Ovary (tissue), 3 donors: ENCODE measurements around the gene SLC22A3.

ENCODE experiments used
- EP300 ChIP-seq: sonication (generic); formaldehyde crosslinking; IDR thresholded peaks from one replicate; pipeline ENCODE4 v1.6.1; 2017; ENCODE audit warnings: antibody characterized with exemption
- POLR2A ChIP-seq: fragments of 450-650 bp; IDR thresholded peaks from one replicate; pipeline ENCODE4 v1.6.1; 2017; ENCODE audit warnings: antibody characterized with exemption, mild to moderate bottlenecking, moderate library complexity
- TF ChIP-seq, protein P1 (sequence below), 3 donors: fragments of 450-650 bp in 2 of 3; fragments of 200-600 bp in 1 of 3; IDR thresholded peaks; one replicate each; pipeline versions ENCODE4 v1.5.1 to v1.8.0; 2016 to 2022; ENCODE audit warnings: antibody characterized with exemption in 3 of 3, mild to moderate bottlenecking in 1 of 3
- donor health status: DM: no; HTN: no; CAD: no.

DNA sequence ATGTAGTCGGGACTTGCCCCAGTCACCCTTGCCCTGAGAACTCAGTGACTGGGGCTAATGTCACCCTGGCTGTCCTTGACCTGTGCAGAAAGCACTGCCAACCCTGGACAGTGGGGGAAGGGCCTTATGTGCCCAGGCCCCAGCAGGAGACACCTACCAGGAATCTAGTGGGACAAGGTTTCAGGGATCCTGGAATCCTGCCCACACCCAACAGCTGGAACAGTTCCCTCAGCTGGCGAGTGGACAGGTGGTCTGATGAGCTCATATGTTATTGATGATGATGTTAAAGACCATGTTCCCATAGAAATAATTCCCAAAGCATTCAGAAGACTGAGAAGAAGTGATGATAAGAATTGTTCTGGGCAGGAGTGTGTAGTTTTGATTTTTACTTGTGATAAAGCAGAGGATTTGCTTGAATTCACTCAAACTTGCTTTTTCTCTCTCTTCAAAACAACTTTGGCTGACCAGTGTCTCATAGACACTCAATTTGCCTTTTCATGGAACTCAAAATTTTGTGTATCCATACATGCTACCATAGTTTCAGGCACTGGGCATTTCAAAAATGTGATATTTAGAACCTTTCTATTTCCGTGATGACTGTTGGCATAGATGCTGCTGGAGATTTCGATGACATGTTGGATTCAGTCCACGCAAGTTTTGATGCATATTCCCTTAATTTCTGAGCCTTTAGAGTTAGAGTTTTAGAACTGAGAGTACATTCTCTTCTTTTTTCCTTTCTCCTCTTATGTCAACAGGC, 79.3 kb downstream of the SLC22A3 start:
- no peak for TF ChIP-seq EP300
- TF ChIP-seq, protein P1, sequence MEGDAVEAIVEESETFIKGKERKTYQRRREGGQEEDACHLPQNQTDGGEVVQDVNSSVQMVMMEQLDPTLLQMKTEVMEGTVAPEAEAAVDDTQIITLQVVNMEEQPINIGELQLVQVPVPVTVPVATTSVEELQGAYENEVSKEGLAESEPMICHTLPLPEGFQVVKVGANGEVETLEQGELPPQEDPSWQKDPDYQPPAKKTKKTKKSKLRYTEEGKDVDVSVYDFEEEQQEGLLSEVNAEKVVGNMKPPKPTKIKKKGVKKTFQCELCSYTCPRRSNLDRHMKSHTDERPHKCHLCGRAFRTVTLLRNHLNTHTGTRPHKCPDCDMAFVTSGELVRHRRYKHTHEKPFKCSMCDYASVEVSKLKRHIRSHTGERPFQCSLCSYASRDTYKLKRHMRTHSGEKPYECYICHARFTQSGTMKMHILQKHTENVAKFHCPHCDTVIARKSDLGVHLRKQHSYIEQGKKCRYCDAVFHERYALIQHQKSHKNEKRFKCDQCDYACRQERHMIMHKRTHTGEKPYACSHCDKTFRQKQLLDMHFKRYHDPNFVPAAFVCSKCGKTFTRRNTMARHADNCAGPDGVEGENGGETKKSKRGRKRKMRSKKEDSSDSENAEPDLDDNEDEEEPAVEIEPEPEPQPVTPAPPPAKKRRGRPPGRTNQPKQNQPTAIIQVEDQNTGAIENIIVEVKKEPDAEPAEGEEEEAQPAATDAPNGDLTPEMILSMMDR (IDR thresholded peaks at IDR 0.05), result no peak
- no peak for TF ChIP-seq POLR2A
